Kidney (tissue), 14 donors: ENCODE data around the gene CSF2. TPM values are rescaled to one million over a fixed set of nuclear protein-coding genes. Genes with fewer than 3 reads are reported as not detected.
"Not testable (repeated sequence)": the region's sequence is repeated elsewhere in the genome, so short reads cannot be mapped to it uniquely, and the experiment has no call there.

Source experiments
- DNase-seq, 5 donors: peaks; one replicate each; pipeline ENCODE4 v3.0.0-alpha.2; 2013 to 2020
- FAIRE-seq: peaks from 2 replicates; lab custom pipeline; 2012; peaks lifted over from hg19 to GRCh38; lab: Jason Lieb, UNC
- H3K27ac ChIP-seq, 2 donors: one replicate each; pipeline ENCODE4 v1.7.0; 2013; ENCODE audit warnings: low read depth in 2 of 2, low read length in 2 of 2, inconsistent platforms in 1 of 2
- H3K27me3 ChIP-seq: one replicate; pipeline ENCODE4 v1.7.1; 2013; ENCODE audit warnings: low read length, inconsistent platforms; ENCODE audit not compliant: control insufficient read depth, insufficient read depth
- H3K36me3 ChIP-seq, 3 donors: one replicate each; pipeline versions ENCODE4 v1.7.0 to v1.7.1; 2013; ENCODE audit warnings: low read length in 3 of 3, control low read depth in 1 of 3, inconsistent platforms in 1 of 3; ENCODE audit not compliant: insufficient read depth in 3 of 3, control insufficient read depth in 2 of 3
- H3K4me1 ChIP-seq, 3 donors: one replicate each; pipeline versions ENCODE4 v1.7.0 to v1.7.1; 2013; ENCODE audit warnings: low read length in 3 of 3, inconsistent platforms in 1 of 3, low read depth in 1 of 3; ENCODE audit not compliant: control insufficient read depth in 2 of 3, insufficient read depth in 2 of 3
- H3K4me3 ChIP-seq, 3 donors: one replicate each; pipeline versions ENCODE4 v1.7.0 to v1.8.1; 2013; ENCODE audit warnings: low read length in 3 of 3, control low read depth in 1 of 3, inconsistent platforms in 1 of 3
- H3K9ac ChIP-seq, 3 donors: one replicate each; pipeline versions ENCODE4 v1.7.0 to v1.7.1; 2013; ENCODE audit warnings: low read length in 3 of 3, control low read depth in 1 of 3, inconsistent platforms in 1 of 3
- H3K9me3 ChIP-seq, 3 donors: one replicate each; pipeline versions ENCODE4 v1.7.0 to v1.7.1; 2013; ENCODE audit warnings: low read length in 3 of 3, control low read depth in 1 of 3, inconsistent platforms in 1 of 3; ENCODE audit not compliant: control insufficient read depth in 2 of 3, insufficient read depth in 1 of 3
- CTCF ChIP-seq: IDR thresholded peaks from 3 replicates; pipeline ENCODE4 v1.5.1; 2012; ENCODE audit warnings: mild to moderate bottlenecking, moderate library complexity, borderline replicate concordance; ENCODE audit not compliant: insufficient read depth; ENCODE audit errors: extremely low read depth
- intact Hi-C: fragments of 100-400 bp; cut with DNase I; formaldehyde crosslinking; loops from one replicate; pipeline ENCODE4 v1.11.1; 2022
- polyA plus RNA-seq: library from polyadenylated mRNA; stranded (reverse); fragments of 350-450 nt; fragmentation: Illumina TruSeq; extraction: RNeasy Lipid Tissue Mini Kit (QIAGEN cat#74804); gene quantifications from one replicate; pipeline ENCODE4 v1.2.3, GENCODE V29; 2014; ENCODE audit warnings: low read depth, low replicate concordance; ENCODE audit not compliant: insufficient read depth
- total RNA-seq: library from RNA; stranded (reverse); fragmentation: NEBNext Ultra II Directional; extraction: Animal tissue kit (Norgen Biotek cat#: 25700); gene quantifications from one replicate; pipeline ENCODE4 v1.2.1, GENCODE V29; 2021
- donor health status: control.
- donor health status: control.
- donor health status: control.
- donor health status: control.
- donor health status: control.
- donor health status: DM: yes; HTN: yes; CAD: no.
- donor health status: Normal renal cell carcinoma (clear cell type).

CSF2 gene
- total and polyA plus RNA-seq, 2 donors from 2014 or later: not detected

- no peaks in the 10 kb centered on the region for H3K36me3 ChIP-seq
- H3K27me3 ChIP-seq: no peaks in the 10 kb centered on the region
- H3K9ac ChIP-seq: no peak overlapping the region
- intact Hi-C loops: no loop called here
- FAIRE-seq (no peak), DNase-seq (no peak)
- peaks cover 0 to 6% (median 0%) of the 10 kb centered on the region in 3 donors for H3K9me3 ChIP-seq
- no peaks in the 10 kb centered on the region for H3K4me1 ChIP-seq
- no peak for TF ChIP-seq CTCF
- no peak overlapping the region for H3K27ac ChIP-seq
- H3K4me3 ChIP-seq: no peak overlapping the region
Measured at GRCh38 chr5:132114150-132115121, 40.8 kb downstream of the CSF2 start.

- no peak overlapping the region for H3K4me3 ChIP-seq
- no peaks in the 10 kb centered on the region for H3K27me3 ChIP-seq
- H3K4me1 ChIP-seq: no peaks in the 10 kb centered on the region
- intact Hi-C loops: no loop called here
- FAIRE-seq (no peak), DNase-seq (no peak)
- no peak overlapping the region for H3K27ac ChIP-seq
- no peaks in the 10 kb centered on the region for H3K36me3 ChIP-seq
- no peak for TF ChIP-seq CTCF
- H3K9ac ChIP-seq: no peak overlapping the region
- H3K9me3 ChIP-seq: peaks cover 0 to 6% (median 0%) of the 10 kb centered on the region in 3 donors
Measured at GRCh38 chr5:132115375-132115774, 41.8 kb downstream of the CSF2 start.

GRCh38 chr5:132116072-132116471, 42.5 kb downstream of the CSF2 start:
- DNase-seq: no peak
- H3K27me3 ChIP-seq: no peaks in the 10 kb centered on the region
- no peaks in the 10 kb centered on the region for H3K36me3 ChIP-seq
- FAIRE-seq: no peak
- H3K9ac ChIP-seq: no peak overlapping the region
- H3K9me3 ChIP-seq: peaks cover 0 to 6% (median 0%) of the 10 kb centered on the region in 3 donors
- no peak for TF ChIP-seq CTCF
- H3K4me3 ChIP-seq: no peak overlapping the region
- H3K4me1 ChIP-seq: no peaks in the 10 kb centered on the region
- intact Hi-C loops: no loop called here
- no peak overlapping the region for H3K27ac ChIP-seq

- H3K36me3 ChIP-seq, H3K27me3 ChIP-seq, H3K9ac ChIP-seq, intact Hi-C loops, H3K4me3 ChIP-seq, FAIRE-seq, H3K27ac ChIP-seq, H3K4me1 ChIP-seq, H3K9me3 ChIP-seq, DNase-seq: not testable (repeated sequence)
Measured at GRCh38 chr5:132116909-132117489, 43.4 kb downstream of the CSF2 start.

- H3K9me3 ChIP-seq, H3K4me3 ChIP-seq, H3K9ac ChIP-seq, DNase-seq, H3K4me1 ChIP-seq, H3K27me3 ChIP-seq, FAIRE-seq, H3K27ac ChIP-seq, H3K36me3 ChIP-seq, intact Hi-C loops: not testable (repeated sequence)
Measured at GRCh38 chr5:132120717-132121116, 47.1 kb downstream of the CSF2 start.

- H3K4me3 ChIP-seq, DNase-seq, FAIRE-seq, H3K9me3 ChIP-seq, H3K27me3 ChIP-seq, H3K9ac ChIP-seq, H3K36me3 ChIP-seq, H3K27ac ChIP-seq, H3K4me1 ChIP-seq, intact Hi-C loops: not testable (repeated sequence)
Measured at GRCh38 chr5:132122971-132123370, 49.4 kb downstream of the CSF2 start.
